ENCODE measurements around the gene ITIH3. TPM values are rescaled to one million over a fixed set of nuclear protein-coding genes. Genes with fewer than 3 reads are reported as not detected.

ITIH3 gene
- total and polyA plus RNA-seq, 9 donors, result 0.35 to 2.9 (median 1.2) TPM

DNA sequence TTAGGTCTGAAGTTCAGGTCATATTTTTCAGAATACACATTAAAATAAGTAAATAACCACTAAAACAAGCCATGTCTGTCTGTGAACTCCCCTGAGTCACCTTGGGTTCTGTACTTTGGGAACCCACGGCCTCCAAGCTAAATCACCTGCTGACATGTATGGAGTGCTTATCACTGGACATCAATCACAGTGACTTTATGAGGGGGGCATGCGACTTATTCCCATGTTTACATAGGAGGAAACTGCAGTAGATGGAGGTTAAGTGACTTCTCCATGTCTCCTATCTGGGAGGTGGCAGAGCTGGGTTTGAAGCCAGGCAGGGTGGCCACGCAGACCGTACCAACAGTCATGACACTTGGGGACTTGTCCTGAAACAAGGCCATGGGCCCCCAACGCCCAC is 27.8 kb downstream of the ITIH3 start:
- no peaks in the 10 kb centered on the region for H3K27me3 ChIP-seq (ENCODE audit: control insufficient read depth, insufficient read depth, low read length)
- 93% methylated on average over 3 of the region's 5 CpGs for WGBS (ENCODE audit: insufficient coverage)
- no peak overlapping the region for H3K4me3 ChIP-seq (ENCODE audit: low read length)
- H3K9me3 ChIP-seq (replicated peaks; ENCODE audit: control insufficient read depth, low read depth, low read length), result no peaks in the 10 kb centered on the region
- peaks cover 26% of the 10 kb centered on the region for H3K36me3 ChIP-seq (ENCODE audit: control insufficient read depth, insufficient read depth, low read length)
- no peak overlapping the region for H3K27ac ChIP-seq (ENCODE audit: low read length)
- no peaks in the 10 kb centered on the region for H3K4me1 ChIP-seq (ENCODE audit: control insufficient read depth, insufficient read depth, low read length)
- no peak for DNase-seq

DNA sequence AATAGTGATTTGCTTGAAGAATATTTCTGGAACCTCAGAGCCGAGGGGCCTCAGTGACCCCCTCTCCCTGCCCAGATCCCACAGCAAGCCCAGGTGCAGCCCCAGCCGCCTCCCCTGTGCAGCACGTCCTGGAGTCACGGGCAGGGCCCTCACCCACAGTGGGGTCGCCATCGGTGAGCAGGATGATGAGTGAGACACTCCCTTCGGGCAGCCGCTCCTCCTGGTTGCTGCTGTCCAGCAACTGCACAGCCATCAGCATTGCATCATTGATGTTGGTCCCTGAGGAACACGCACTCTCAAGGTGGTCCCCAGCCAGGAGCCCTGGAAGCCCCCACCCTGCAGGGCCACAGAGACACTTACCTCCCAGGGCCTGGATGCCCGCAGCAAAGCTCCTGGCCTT is 29.4 kb downstream of the ITIH3 start:
- 83% methylated on average over 8 of the region's 10 CpGs for WGBS (ENCODE audit: insufficient coverage)
- no peak for DNase-seq

DNA sequence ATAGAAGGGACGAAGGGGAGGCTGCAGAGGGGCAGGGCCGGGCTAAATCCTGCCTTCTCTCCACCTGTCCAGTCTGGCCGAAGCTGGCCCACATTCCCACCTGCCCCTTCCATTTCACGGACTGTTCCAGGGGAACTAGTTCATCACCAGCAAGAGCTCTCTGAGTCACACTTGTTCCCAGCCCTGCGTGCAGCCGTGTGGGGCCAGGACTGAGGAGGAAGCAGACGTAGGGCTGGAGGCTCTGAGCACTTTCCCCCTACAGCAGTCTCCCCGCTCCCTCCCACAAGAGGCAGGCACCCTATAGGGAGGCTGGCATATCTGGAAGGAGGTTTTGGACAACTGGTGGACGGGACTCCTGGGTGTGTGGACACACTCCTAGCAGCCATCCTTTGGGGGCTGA is 32.8 kb downstream of the ITIH3 start:
- WGBS (ENCODE audit: insufficient coverage), result 64% methylated on average over 3 of the region's 9 CpGs

More for the DNA sequence above, 29.4 kb downstream of the ITIH3 start:
- no peak overlapping the region for H3K4me3 ChIP-seq (ENCODE audit: low read length)
- no peak overlapping the region for H3K27ac ChIP-seq (ENCODE audit: low read length)
- H3K4me1 ChIP-seq (ENCODE audit: control insufficient read depth, insufficient read depth, low read length), result no peaks in the 10 kb centered on the region
- no peaks in the 10 kb centered on the region for H3K27me3 ChIP-seq (ENCODE audit: control insufficient read depth, insufficient read depth, low read length)
- H3K9me3 ChIP-seq (replicated peaks; ENCODE audit: control insufficient read depth, low read depth, low read length), result no peaks in the 10 kb centered on the region
- peaks cover 26% of the 10 kb centered on the region for H3K36me3 ChIP-seq (ENCODE audit: control insufficient read depth, insufficient read depth, low read length)

DNA sequence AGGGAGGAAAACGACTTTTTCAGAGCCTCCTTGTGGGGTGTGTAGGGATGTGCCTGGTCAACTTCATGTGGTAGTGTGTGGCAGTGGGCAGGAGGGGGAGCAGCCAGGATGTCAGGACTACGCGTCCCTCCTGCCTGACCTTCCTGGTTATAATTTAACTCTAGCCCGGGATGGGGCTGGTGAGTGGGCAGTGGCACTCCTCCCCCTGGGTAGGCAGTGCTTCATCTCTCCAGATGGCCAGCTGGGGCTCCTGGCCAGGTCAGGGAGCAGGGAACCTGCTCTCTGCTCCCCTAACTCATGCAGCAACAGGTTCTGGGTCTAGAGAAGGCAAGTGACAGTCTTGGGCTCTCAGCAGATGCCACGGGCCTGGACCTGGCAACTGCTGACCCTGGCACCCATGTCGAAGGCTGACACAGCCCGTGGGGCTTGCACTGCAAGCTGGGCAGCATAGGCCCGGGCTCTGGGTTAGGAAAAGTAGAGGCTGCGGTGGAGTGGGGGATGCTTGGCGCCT is 33.3 kb downstream of the ITIH3 start:
- no peaks in the 10 kb centered on the region for H3K9me3 ChIP-seq (replicated peaks; ENCODE audit: control insufficient read depth, low read depth, low read length)
- no peaks in the 10 kb centered on the region for H3K27me3 ChIP-seq (ENCODE audit: control insufficient read depth, insufficient read depth, low read length)
- no peak for DNase-seq
- peaks cover 22% of the 10 kb centered on the region for H3K4me1 ChIP-seq (ENCODE audit: control insufficient read depth, insufficient read depth, low read length)
- H3K27ac ChIP-seq (ENCODE audit: low read length), result no peak overlapping the region
- 58% methylated on average over 6 of the region's 10 CpGs for WGBS (ENCODE audit: insufficient coverage)
- H3K36me3 ChIP-seq (ENCODE audit: control insufficient read depth, insufficient read depth, low read length), result peaks cover 19% of the 10 kb centered on the region
- no peak overlapping the region for H3K4me3 ChIP-seq (ENCODE audit: low read length)

More for the DNA sequence above, 32.8 kb downstream of the ITIH3 start:
- no peak for DNase-seq
- Histone ChIP-seq H3K36me3 (ENCODE audit: control insufficient read depth, insufficient read depth, low read length) (peaks cover 19% of the 10 kb centered on the region), H3K4me1 (ENCODE audit: control insufficient read depth, insufficient read depth, low read length) (peaks cover 17% of the 10 kb centered on the region), H3K4me3 (ENCODE audit: low read length) (no peak overlapping the region), H3K27me3 (ENCODE audit: control insufficient read depth, insufficient read depth, low read length) (no peaks in the 10 kb centered on the region), H3K27ac (ENCODE audit: low read length) (no peak overlapping the region), H3K9me3 (replicated peaks; ENCODE audit: control insufficient read depth, low read depth, low read length) (no peaks in the 10 kb centered on the region)

DNA sequence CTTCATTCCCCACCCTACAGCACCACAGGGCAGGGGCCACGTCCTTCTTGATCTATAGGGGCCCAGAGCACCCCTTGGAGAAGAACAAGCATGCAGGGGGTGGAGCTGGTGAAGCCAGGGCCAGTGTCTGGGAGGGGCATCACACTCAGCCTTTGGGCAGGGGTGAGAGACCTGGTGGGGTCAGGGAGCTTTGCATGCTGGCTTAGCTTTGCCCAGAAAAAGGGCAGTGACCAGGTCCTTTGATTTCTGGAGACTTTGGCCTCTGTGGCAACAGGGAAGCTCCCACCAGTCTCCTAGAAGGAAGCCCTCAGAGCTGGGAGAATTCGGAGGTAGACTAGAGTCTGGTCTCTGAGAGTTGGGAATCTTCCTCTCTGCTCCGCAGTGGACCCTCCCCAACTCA is 34.9 kb downstream of the ITIH3 start:
- Histone ChIP-seq H3K27me3 (ENCODE audit: control insufficient read depth, insufficient read depth, low read length) (no peaks in the 10 kb centered on the region), H3K4me3 (ENCODE audit: low read length) (no peak overlapping the region), H3K27ac (ENCODE audit: low read length) (no peak overlapping the region), H3K36me3 (ENCODE audit: control insufficient read depth, insufficient read depth, low read length) (peaks cover 17% of the 10 kb centered on the region), H3K4me1 (ENCODE audit: control insufficient read depth, insufficient read depth, low read length) (peaks cover 37% of the 10 kb centered on the region), H3K9me3 (replicated peaks; ENCODE audit: control insufficient read depth, low read depth, low read length) (no peaks in the 10 kb centered on the region)
- no CpG with 5 or more reads among the region's 3 CpGs for WGBS (ENCODE audit: insufficient coverage)
- DNase-seq, result no peak

DNA sequence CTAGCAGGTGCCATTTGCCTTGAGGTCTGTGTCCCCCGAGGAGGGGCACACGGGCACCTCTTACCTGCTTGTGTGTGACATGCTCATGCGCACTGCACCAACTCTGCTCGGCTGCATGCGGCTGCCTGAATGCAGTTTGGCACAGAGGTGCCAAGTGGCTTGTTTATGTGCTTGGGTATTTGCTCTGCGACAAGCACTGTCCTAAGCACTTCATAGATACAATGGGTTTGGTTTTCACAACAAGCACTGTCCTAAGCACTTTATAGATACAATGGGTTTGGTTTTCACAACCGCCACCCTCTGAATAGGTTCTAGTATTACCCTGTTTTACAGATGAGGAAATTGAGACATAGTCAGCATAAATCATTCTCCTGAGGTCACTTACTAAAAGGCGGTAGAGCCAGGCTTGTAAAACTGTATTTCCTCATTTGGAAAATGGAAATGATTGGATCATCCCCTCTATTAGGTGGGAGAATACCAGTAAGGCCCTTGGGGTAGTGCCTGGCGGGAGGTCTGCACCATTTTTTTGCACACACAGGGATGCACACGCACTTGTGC is 35.4 kb downstream of the ITIH3 start:
- Histone ChIP-seq H3K27me3 (ENCODE audit: control insufficient read depth, insufficient read depth, low read length) (no peaks in the 10 kb centered on the region), H3K9me3 (replicated peaks; ENCODE audit: control insufficient read depth, low read depth, low read length) (no peaks in the 10 kb centered on the region), H3K27ac (ENCODE audit: low read length) (no peak overlapping the region), H3K36me3 (ENCODE audit: control insufficient read depth, insufficient read depth, low read length) (peaks cover 16% of the 10 kb centered on the region), H3K4me1 (ENCODE audit: control insufficient read depth, insufficient read depth, low read length) (peaks cover 42% of the 10 kb centered on the region), H3K4me3 (ENCODE audit: low read length) (no peak overlapping the region)
- no peak for DNase-seq
- 100% methylated on average over 2 of the region's 10 CpGs for WGBS (ENCODE audit: insufficient coverage)

DNA sequence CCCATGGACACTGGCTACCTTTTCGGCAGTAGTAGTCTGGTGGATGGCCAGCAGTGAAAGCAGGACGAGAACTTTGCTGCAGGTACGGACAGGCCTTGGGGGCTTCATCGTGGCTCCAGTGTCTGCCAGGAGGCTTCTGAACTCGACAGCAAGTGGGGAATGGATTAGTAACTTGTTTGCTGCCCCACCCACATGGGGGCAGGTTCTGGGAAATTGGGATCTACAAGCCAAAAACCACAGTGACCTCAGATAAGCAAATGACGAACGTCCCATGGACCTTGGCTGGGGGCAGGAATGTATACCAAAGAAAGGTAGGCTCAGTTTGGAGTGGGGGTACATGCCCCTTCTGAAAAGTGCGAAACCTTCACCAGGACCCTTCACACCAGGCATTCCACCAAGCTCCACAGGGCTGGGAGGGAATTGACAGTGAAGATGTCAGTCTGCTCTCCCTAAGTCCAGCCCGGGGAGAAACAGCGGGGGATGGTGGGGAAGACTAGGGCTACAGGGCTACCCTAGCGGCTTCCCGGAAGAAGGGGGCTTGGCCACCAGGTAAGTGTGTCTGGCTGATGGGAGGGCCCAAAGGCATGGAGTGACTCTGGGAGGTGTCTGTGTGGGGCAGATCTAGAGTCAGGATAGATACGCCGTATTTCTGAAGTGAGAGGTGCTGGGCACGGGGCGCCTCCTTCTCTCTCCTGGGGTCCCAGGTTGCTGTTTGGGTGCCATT is 36.1 kb downstream of the ITIH3 start, which contains the start of gene ITIH4:
TSS of gene ITIH4 (minus strand) at position 138 of the 724 bp plus-strand sequence. CDS start at position 108, 30 bp downstream.
- no peak for DNase-seq
- H3K4me3 ChIP-seq (ENCODE audit: low read length), result no peak within 1 kb of the TSS
- peaks cover 50% of the 10 kb centered on the region for H3K4me1 ChIP-seq (ENCODE audit: control insufficient read depth, insufficient read depth, low read length)
- H3K36me3 ChIP-seq (ENCODE audit: control insufficient read depth, insufficient read depth, low read length), result peaks cover 16% of the 10 kb centered on the region
- 77% methylated on average over 8 of the region's 16 CpGs for WGBS (ENCODE audit: insufficient coverage)
- H3K27me3 ChIP-seq (ENCODE audit: control insufficient read depth, insufficient read depth, low read length), result no peaks in the 10 kb centered on the region
- H3K9me3 ChIP-seq (replicated peaks; ENCODE audit: control insufficient read depth, low read depth, low read length), result no peaks in the 10 kb centered on the region
- peak within 1 kb of the TSS; percentile 25 for H3K27ac ChIP-seq (ENCODE audit: low read length)

DNA sequence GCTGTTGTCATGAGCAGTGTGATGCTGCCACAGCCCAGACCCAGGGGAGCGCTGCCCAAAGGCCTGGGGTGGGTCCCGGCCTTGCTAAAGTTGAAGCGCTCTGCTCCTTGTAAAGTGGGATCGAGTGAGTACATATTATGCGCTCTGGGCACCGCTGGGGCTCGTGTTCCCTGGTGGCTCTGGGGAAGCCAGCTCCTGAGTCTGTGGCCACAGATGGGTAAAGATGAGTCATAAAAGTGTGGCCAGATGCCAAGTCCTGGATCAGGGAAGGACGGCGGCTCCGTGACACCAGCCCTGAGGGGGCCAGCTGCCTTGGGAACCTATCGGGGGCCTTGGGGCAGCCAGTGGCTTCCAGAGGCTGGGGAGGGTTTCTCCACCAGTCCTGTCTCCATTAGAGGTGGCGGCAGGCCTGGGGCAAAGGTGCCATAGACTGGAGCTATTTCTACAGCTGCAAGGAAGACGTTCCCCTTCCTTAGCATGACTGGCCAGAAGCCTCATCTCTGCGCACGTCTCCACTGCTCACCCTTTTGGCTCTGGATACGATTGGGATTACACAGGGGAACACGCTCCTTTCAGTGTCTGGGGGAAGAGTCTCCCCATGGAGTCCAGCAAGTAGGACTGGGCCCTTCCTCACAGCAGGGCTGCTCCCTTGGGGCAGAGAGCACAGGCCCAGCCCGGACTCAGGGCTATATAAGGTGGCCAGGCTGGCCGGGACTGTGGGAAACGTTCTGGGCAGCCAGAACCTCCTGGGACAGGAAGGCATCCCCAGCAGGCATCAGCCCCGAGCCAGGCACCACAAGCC is 37.1 kb downstream of the ITIH3 start:
- WGBS (ENCODE audit: insufficient coverage), result 54% methylated on average over 18 of the region's 21 CpGs
- DNase-seq, result peak; percentile 73
- H3K4me3 ChIP-seq (ENCODE audit: low read length), result no peak overlapping the region
- H3K36me3 ChIP-seq (ENCODE audit: control insufficient read depth, insufficient read depth, low read length), result peaks cover 15% of the 10 kb centered on the region
- H3K27me3 ChIP-seq (ENCODE audit: control insufficient read depth, insufficient read depth, low read length), result no peaks in the 10 kb centered on the region
- peaks cover 60% of the 10 kb centered on the region for H3K4me1 ChIP-seq (ENCODE audit: control insufficient read depth, insufficient read depth, low read length)
- H3K27ac ChIP-seq (ENCODE audit: low read length), result peak overlapping the region; percentile 29
- H3K9me3 ChIP-seq (replicated peaks; ENCODE audit: control insufficient read depth, low read depth, low read length), result no peaks in the 10 kb centered on the region

DNA sequence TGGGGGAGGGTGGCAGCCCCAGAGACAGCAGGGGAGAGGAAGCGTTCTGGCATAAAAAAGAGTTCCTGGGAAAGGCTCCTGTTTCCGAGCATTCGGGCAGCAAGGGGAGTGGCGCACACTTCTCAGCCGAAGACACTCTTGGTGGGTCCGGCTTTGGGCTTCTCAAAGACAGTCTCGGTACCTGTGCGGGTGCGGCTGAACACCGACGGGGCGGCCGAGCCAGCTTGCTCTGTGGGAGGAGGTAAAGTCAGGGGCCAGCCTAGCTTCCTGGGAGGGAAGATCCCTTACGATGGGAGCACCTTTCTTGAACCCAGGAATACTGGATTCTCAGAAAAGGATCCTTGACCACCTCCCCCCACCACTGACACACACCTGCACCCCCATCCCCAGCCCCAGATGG is 38.6 kb downstream of the ITIH3 start:
- no peak for DNase-seq
- no peaks in the 10 kb centered on the region for H3K27me3 ChIP-seq (ENCODE audit: control insufficient read depth, insufficient read depth, low read length)
- peak overlapping the region; percentile 63 for H3K4me3 ChIP-seq (ENCODE audit: low read length)
- H3K27ac ChIP-seq (ENCODE audit: low read length), result no peak overlapping the region
- H3K36me3 ChIP-seq (ENCODE audit: control insufficient read depth, insufficient read depth, low read length), result peaks cover 18% of the 10 kb centered on the region
- 86% methylated on average over 14 of the region's 14 CpGs for WGBS (ENCODE audit: insufficient coverage)
- peaks cover 73% of the 10 kb centered on the region for H3K4me1 ChIP-seq (ENCODE audit: control insufficient read depth, insufficient read depth, low read length)
- H3K9me3 ChIP-seq (replicated peaks; ENCODE audit: control insufficient read depth, low read depth, low read length), result no peaks in the 10 kb centered on the region
